HepG2 (cell line): ENCODE results near the gene ZNF367. TPM values are rescaled to one million over a fixed set of nuclear protein-coding genes. Genes with fewer than 3 reads are reported as not detected.

ENCODE experiments used
- BHLHE40 ChIP-seq: IDR thresholded peaks from 2 replicates; pipeline ENCODE4 v1.6.1; 2011; ENCODE audit warnings: low read length, improper control_type of control experiment
- GABPA ChIP-seq, 2 experiments: IDR thresholded peaks; 2 replicates each; pipeline ENCODE4 v1.6.1; 2011 to 2016; ENCODE audit warnings: low read depth in 2 of 2, low read length in 1 of 2, missing biosample characterization in 1 of 2, missing genetic modification characterization in 1 of 2
- HDAC2 ChIP-seq: sonication (generic); formaldehyde crosslinking; IDR thresholded peaks from 2 replicates; pipeline ENCODE4 v1.4.0; 2020; ENCODE audit warnings: missing genetic modification reagents
- HNRNPK ChIP-seq: fragments of 200-400 bp; formaldehyde crosslinking; IDR thresholded peaks from 2 replicates; pipeline ENCODE4 v1.6.1; 2018; ENCODE audit warnings: low read length, low read depth, moderate library complexity, mild to moderate bottlenecking; ENCODE audit not compliant: poor library complexity, severe bottlenecking
- KDM1A ChIP-seq: IDR thresholded peaks from 2 replicates; pipeline ENCODE4 v1.6.1; 2016; ENCODE audit warnings: missing compliant biosample characterization
- MIXL1 ChIP-seq: IDR thresholded peaks from 2 replicates; pipeline ENCODE4 v1.6.1; 2016
- POLR2G ChIP-seq: fragments of 200-400 bp; formaldehyde crosslinking; IDR thresholded peaks from 2 replicates; pipeline ENCODE4 v1.6.1; 2018; ENCODE audit warnings: mild to moderate bottlenecking, low read depth, low read length, moderate library complexity
- RBFOX2 ChIP-seq: fragments of 200-400 bp; formaldehyde crosslinking; IDR thresholded peaks from 2 replicates; pipeline ENCODE4 v1.6.1; 2017; ENCODE audit warnings: low read depth, mild to moderate bottlenecking, low read length
- REL ChIP-seq: sonication (generic); formaldehyde crosslinking; conservative IDR thresholded peaks from 2 replicates; pipeline ENCODE4 v1.8.0; 2022; ENCODE audit warnings: mild to moderate bottlenecking, missing genetic modification reagents, moderate library complexity
- SNAI1 ChIP-seq: sonication (generic); formaldehyde crosslinking; IDR thresholded peaks from 2 replicates; pipeline ENCODE4 v1.5.0; 2020; ENCODE audit warnings: mild to moderate bottlenecking, missing genetic modification reagents, borderline replicate concordance
- ZBTB20 ChIP-seq: sonication (generic); formaldehyde crosslinking; IDR thresholded peaks from 2 replicates; pipeline ENCODE4 v1.8.1; 2023; ENCODE audit warnings: missing genetic modification reagents, low read depth, mild to moderate bottlenecking, borderline replicate concordance
- ZNF20 ChIP-seq: sonication (generic); formaldehyde crosslinking; IDR thresholded peaks from 2 replicates; pipeline ENCODE4 v1.4.0; 2020; ENCODE audit warnings: mild to moderate bottlenecking, moderate library complexity, missing genetic modification reagents
- ZNF263 ChIP-seq: sonication (generic); formaldehyde crosslinking; IDR thresholded peaks from 2 replicates; pipeline ENCODE4 v1.4.0; 2020; ENCODE audit warnings: missing genetic modification reagents
- ZNF281 ChIP-seq: sonication (generic); formaldehyde crosslinking; IDR thresholded peaks from 2 replicates; pipeline ENCODE4 v1.4.0; 2020; ENCODE audit warnings: missing genetic modification reagents, borderline replicate concordance
- ZNF549 ChIP-seq: sonication (generic); formaldehyde crosslinking; IDR thresholded peaks from 2 replicates; pipeline ENCODE4 v1.5.0; 2020; ENCODE audit warnings: missing genetic modification reagents
- ZNF609 ChIP-seq: sonication (generic); formaldehyde crosslinking; IDR thresholded peaks from 2 replicates; pipeline ENCODE4 v1.4.0; 2020; ENCODE audit warnings: mild to moderate bottlenecking, missing genetic modification reagents, borderline replicate concordance
- ZNF883 ChIP-seq: sonication (generic); formaldehyde crosslinking; IDR thresholded peaks from 2 replicates; pipeline ENCODE4 v1.5.1; 2020; ENCODE audit warnings: mild to moderate bottlenecking, missing genetic modification reagents; ENCODE audit errors: not compliant biosample characterization
- polyA plus RNA-seq, 8 experiments: library from polyadenylated mRNA; depleted of rRNA in 3 of 8; stranded (reverse) in 7 of 8; unstranded in 1 of 8; fragments of >200 nt; fragmentation: Illumina TruSeq in 4 of 8; extraction: Trizol in 4 of 8; gene quantifications; 2 replicates each; pipeline versions ENCODE4 v1.2.1 to v1.2.3, GENCODE V29; 2011 to 2016; ENCODE audit warnings: low read depth in 4 of 8, missing spikeins in 1 of 8, mixed read lengths in 1 of 8; ENCODE audit not compliant: insufficient read depth in 1 of 8
- total RNA-seq, 5 experiments: library from RNA; depleted of rRNA; stranded (reverse); fragments of >200 nt; fragmentation: Illumina TruSeq; extraction: Trizol; gene quantifications; 2 replicates each; pipeline ENCODE4 v1.2.3, GENCODE V29; 2016; ENCODE audit warnings: low read depth in 1 of 5
- TF ChIP-seq, protein P1 (sequence below): conservative IDR thresholded peaks from 2 replicates; pipeline ENCODE4 v1.6.1; 2018; ENCODE audit warnings: missing genetic modification reagents

Gene ZNF367
- total and polyA plus RNA-seq, 2 of the 13 experiments (the other 11 are each of a cell fraction or from before 2014, with no cell fraction given), result 2.9 to 7.7 TPM

- TF ChIP-seq BHLHE40 (peak; percentile 64), ZNF263 (CRISPR knock-in tag) (peak; percentile 100), HDAC2 (CRISPR knock-in tag) (peak; percentile 95), ZNF549 (CRISPR knock-in tag) (no peak), KDM1A (CRISPR knock-in tag) (peak; percentile 61), ZNF20 (CRISPR knock-in tag) (no peak), MIXL1 (CRISPR knock-in tag) (peak; percentile 87), ZNF281 (CRISPR knock-in tag) (peak; percentile 85), GABPA (IDR thresholded peaks at IDR 0.05; ENCODE audit: low read depth, low read length) (no peak), GABPA (CRISPR knock-in tag; IDR thresholded peaks at IDR 0.05; ENCODE audit: low read depth) (peak; percentile 66), ZNF609 (CRISPR knock-in tag) (peak; percentile 68; the same call in 1 of the 2 replicates), SNAI1 (CRISPR knock-in tag) (no peak), ZBTB20 (CRISPR knock-in tag) (peak; percentile 71), HNRNPK (no peak), RBFOX2 (peak; percentile 55), ZNF883 (CRISPR knock-in tag) (no peak), POLR2G (peak; percentile 90), REL (no peak)
- TF ChIP-seq, protein P1, sequence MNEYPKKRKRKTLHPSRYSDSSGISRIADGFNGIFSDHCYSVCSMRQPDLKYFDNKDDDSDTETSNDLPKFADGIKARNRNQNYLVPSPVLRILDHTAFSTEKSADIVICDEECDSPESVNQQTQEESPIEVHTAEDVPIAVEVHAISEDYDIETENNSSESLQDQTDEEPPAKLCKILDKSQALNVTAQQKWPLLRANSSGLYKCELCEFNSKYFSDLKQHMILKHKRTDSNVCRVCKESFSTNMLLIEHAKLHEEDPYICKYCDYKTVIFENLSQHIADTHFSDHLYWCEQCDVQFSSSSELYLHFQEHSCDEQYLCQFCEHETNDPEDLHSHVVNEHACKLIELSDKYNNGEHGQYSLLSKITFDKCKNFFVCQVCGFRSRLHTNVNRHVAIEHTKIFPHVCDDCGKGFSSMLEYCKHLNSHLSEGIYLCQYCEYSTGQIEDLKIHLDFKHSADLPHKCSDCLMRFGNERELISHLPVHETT (CRISPR knock-in tag), result no peak
Measured at GRCh38 chr9:96391021-96391765, 27.0 kb downstream of the ZNF367 start (continued).
